Measurements from ENCODE around the gene GNAS-AS1. TPM values are rescaled to one million over a fixed set of nuclear protein-coding genes. Genes with fewer than 3 reads are reported as not detected.

Gene GNAS-AS1
- total and polyA plus RNA-seq, 2 of the 8 experiments (the other 6 are each of a cell fraction or from before 2014, with no cell fraction given) = 4.7 to 13.7 TPM

GRCh38 chr20:58880441-58880840, 29.7 kb upstream of the GNAS-AS1 start:
- no peak overlapping the region for H3K23ac ChIP-seq (ENCODE audit: insufficient read length)
- no peak overlapping the region for H2AFZ ChIP-seq (ENCODE audit: low read length)
- H3K14ac ChIP-seq (ENCODE audit: insufficient read length) = no peak overlapping the region
- CTCF ChIA-PET (ENCODE audit: partially characterized antibody) = interaction anchor here (1.2 to 2.1 kb wide), 4 partner anchors 10 to 449 kb away, joined by 3 to 10 read pairs (median 4); no protein-coding TSS in a partner anchor
- H3K27me3 ChIP-seq (replicated peaks in 1 of 4; ENCODE audit: control insufficient read depth in 3 of 4, extremely low read depth in 1 of 4, insufficient read depth in 3 of 4, low read length in 3 of 4) = no peaks in the 10 kb centered on the region
- H3K56ac ChIP-seq (replicated peaks; ENCODE audit: insufficient read length, low read depth, low read length) = no peak overlapping the region
- no peak overlapping the region for H3K4me3 ChIP-seq (ENCODE audit: extremely low read depth in 1 of 4, insufficient read depth in 2 of 4, low read depth in 3 of 4, low read length in 4 of 4)
- POLR2A ChIA-PET (ENCODE audit: partially characterized antibody) = interaction anchor here (1.5 to 2.1 kb wide), 2 partner anchors 9 to 17 kb away, joined by 4 to 11 read pairs; no protein-coding TSS in a partner anchor
- H3K9ac ChIP-seq (replicated peaks in 1 of 4; ENCODE audit: extremely low read depth in 1 of 4, low read depth in 3 of 4, low read length in 3 of 4) = no peak overlapping the region
- no peak overlapping the region for H4K5ac ChIP-seq (ENCODE audit: insufficient read length, low read depth, low read length)
- H4K20me1 ChIP-seq (replicated peaks in 1 of 2; ENCODE audit: control insufficient read depth in 1 of 2, insufficient read depth in 2 of 2, low read length in 2 of 2) = no peaks in the 10 kb centered on the region
- no peak overlapping the region for H3K18ac ChIP-seq (ENCODE audit: extremely low read depth, low read length)
- H2BK12ac ChIP-seq (ENCODE audit: low read depth, low read length) = no peak overlapping the region
- no peak overlapping the region for H2BK15ac ChIP-seq (ENCODE audit: low read length)
- H3K79me2 ChIP-seq (ENCODE audit: control insufficient read depth in 1 of 2, insufficient read depth in 2 of 2, low read length in 2 of 2) = no peaks in the 10 kb centered on the region
- H3K4ac ChIP-seq (replicated peaks; ENCODE audit: insufficient read length, low read depth, low read length) = no peak overlapping the region
- peaks cover 0 to 6% (median under 1%) of the 10 kb centered on the region in 4 experiments; a peak in 2 of 8 replicates for H3K36me3 ChIP-seq (ENCODE audit: control insufficient read depth in 2 of 4, insufficient read depth in 4 of 4, low read length in 3 of 4)
- no peak overlapping the region for H2AK5ac ChIP-seq (ENCODE audit: low read depth, low read length)
- H2BK20ac ChIP-seq (ENCODE audit: low read length) = no peak overlapping the region
- H2BK120ac ChIP-seq (replicated peaks; ENCODE audit: low read depth, low read length) = no peak overlapping the region
- H3K9me3 ChIP-seq (ENCODE audit: insufficient read depth in 2 of 2, low read depth in 1 of 2, low read length in 1 of 2) = peaks cover under 1 to 2% of the 10 kb centered on the region in 2 experiments; a peak in 1 of 4 replicates
- H3K4me1 ChIP-seq (replicated peaks in 1 of 4; ENCODE audit: control insufficient read depth in 3 of 4, insufficient read depth in 4 of 4, low read length in 3 of 4) = peaks cover 3 to 34% (median 28%) of the 10 kb centered on the region in 4 experiments
- H3K79me1 ChIP-seq (ENCODE audit: low read depth, low read length) = no peaks in the 10 kb centered on the region
- 100% methylated on average over 1 of the region's 1 CpG; no CpG with 5 or more reads in 1 of the 2 experiments for WGBS, 2 experiments (ENCODE audit: extremely low coverage in 1 of 2, insufficient coverage in 1 of 2, insufficient read length in 1 of 2, insufficient replicate concordance in 2 of 2, low coverage in 1 of 2, low lambda C conversion rate in 2 of 2, missing lambda C conversion rate in 1 of 2)
- no peaks in the 10 kb centered on the region for H3K23me2 ChIP-seq (ENCODE audit: low read depth, low read length)
- no peak overlapping the region for H4K8ac ChIP-seq (ENCODE audit: extremely low read depth, insufficient read depth, low read length)
- no peak overlapping the region for H2BK5ac ChIP-seq (ENCODE audit: low read depth, low read length)
- H3K4me2 ChIP-seq (ENCODE audit: insufficient read depth in 1 of 2, low read depth in 2 of 2, low read length in 2 of 2) = no peak overlapping the region
- FAIRE-seq (no peak), DNase-seq (ENCODE audit: low read depth in 1 of 2, low spot score in 2 of 2) (no peak)
- no peak overlapping the region for H3K27ac ChIP-seq (ENCODE audit: low read depth, low read length)
- H4K91ac ChIP-seq (replicated peaks; ENCODE audit: insufficient read length, low read length) = no peak overlapping the region
- TF ChIP-seq RXRA (IDR thresholded peaks at IDR 0.05; ENCODE audit: insufficient read depth, low read depth, low read length) = no peak
- no peak for TF ChIP-seq CBX5 (IDR thresholded peaks at IDR 0.05; ENCODE audit: low read depth, low read length)
- no peak for TF ChIP-seq RAD21 (IDR thresholded peaks at IDR 0.05 in 1 of 2, conservative IDR thresholded peaks at IDR 0.05 in 1 of 2; ENCODE audit: low read depth in 2 of 2, low read length in 2 of 2)
- no peak for TF ChIP-seq CTBP2 (IDR thresholded peaks at IDR 0.05; ENCODE audit: borderline replicate concordance, insufficient read depth, insufficient read length, low read length)
- TF ChIP-seq SUZ12 (IDR thresholded peaks at IDR 0.05; ENCODE audit: low read length) = no peak
- no peak for TF ChIP-seq CEBPB (IDR thresholded peaks at IDR 0.05; ENCODE audit: low read depth, low read length)
- TF ChIP-seq GTF2F1 (IDR thresholded peaks at IDR 0.05; ENCODE audit: borderline replicate concordance, low read depth, low read length) = no peak
- no peak for TF ChIP-seq SAP30 (IDR thresholded peaks at IDR 0.05; ENCODE audit: insufficient read depth, insufficient replicate concordance, low read length)
- no peak for TF ChIP-seq USF2 (IDR thresholded peaks at IDR 0.05; ENCODE audit: low read length)
- TF ChIP-seq EP300 (IDR thresholded peaks at IDR 0.05; ENCODE audit: borderline replicate concordance in 1 of 2, low read depth in 2 of 2, low read length in 2 of 2) = no peak
- no peak for TF ChIP-seq YY1 (IDR thresholded peaks at IDR 0.05; ENCODE audit: low read depth, low read length)
- no peak for TF ChIP-seq ZNF274 (IDR thresholded peaks at IDR 0.05; ENCODE audit: borderline replicate concordance, extremely low read depth, low read length)
